Hepatocyte (in vitro differentiated cells): ENCODE measurements around the gene CARM1. TPM values are rescaled to one million over a fixed set of nuclear protein-coding genes. Genes with fewer than 3 reads are reported as not detected.

Experiments
- DNase-seq: peaks from one replicate; pipeline ENCODE4 v3.0.0-alpha.2; 2016; ENCODE audit warnings: low spot score
- H2AFZ ChIP-seq: fragments of 200-600 bp; sonication (generic); 2 replicates; pipeline ENCODE4 v1.6.0; 2016; ENCODE audit warnings: antibody characterized with exemption, mild to moderate bottlenecking
- H3K27ac ChIP-seq: fragments of 200-600 bp; sonication (generic); 2 replicates; pipeline ENCODE4 v1.5.1; 2016; ENCODE audit warnings: mild to moderate bottlenecking
- H3K27me3 ChIP-seq: fragments of 200-600 bp; sonication (generic); 2 replicates; pipeline ENCODE4 v1.6.1; 2016
- H3K36me3 ChIP-seq: fragments of 200-600 bp; sonication (generic); replicated peaks from 2 replicates; pipeline ENCODE4 v1.5.1; 2016; ENCODE audit warnings: low read depth; ENCODE audit not compliant: insufficient read depth
- H3K4me1 ChIP-seq: fragments of 200-600 bp; sonication (generic); 2 replicates; pipeline ENCODE4 v1.5.1; 2016; ENCODE audit warnings: mild to moderate bottlenecking, moderate library complexity; ENCODE audit not compliant: insufficient read depth
- H3K4me2 ChIP-seq: fragments of 200-600 bp; sonication (generic); 2 replicates; pipeline ENCODE4 v1.6.0; 2016
- H3K4me3 ChIP-seq: fragments of 200-600 bp; sonication (generic); 2 replicates; pipeline ENCODE4 v1.5.1; 2016; ENCODE audit warnings: mild to moderate bottlenecking
- H3K79me2 ChIP-seq: fragments of 200-600 bp; sonication (generic); 2 replicates; pipeline ENCODE4 v1.6.0; 2017; ENCODE audit warnings: mild to moderate bottlenecking
- H3K9me2 ChIP-seq: fragments of 200-600 bp; sonication (generic); replicated peaks from 2 replicates; pipeline ENCODE4 v1.6.0; 2017; ENCODE audit warnings: mild to moderate bottlenecking; ENCODE audit not compliant: insufficient read depth
- H3K9me3 ChIP-seq: fragments of 200-600 bp; sonication (generic); 2 replicates; pipeline ENCODE4 v1.5.1; 2016; ENCODE audit warnings: low read depth, mild to moderate bottlenecking
- H4K20me1 ChIP-seq: fragments of 200-600 bp; sonication (generic); 2 replicates; pipeline ENCODE4 v1.6.0; 2016; ENCODE audit warnings: mild to moderate bottlenecking; ENCODE audit not compliant: insufficient read depth, poor library complexity, severe bottlenecking
- EZH2 ChIP-seq: fragments of 200-600 bp; sonication (generic); IDR thresholded peaks from 2 replicates; pipeline ENCODE4 v1.6.1; 2016; ENCODE audit warnings: antibody characterized with exemption, mild to moderate bottlenecking, borderline replicate concordance
- EZH2phosphoT487 ChIP-seq: fragments of 200-600 bp; sonication (generic); IDR thresholded peaks from one replicate; pipeline ENCODE4 v1.6.1; 2018; ENCODE audit warnings: antibody characterized with exemption, mild to moderate bottlenecking, low read depth, moderate library complexity; ENCODE audit not compliant: unreplicated experiment, severe bottlenecking
- WGBS: methylation state at CpG from one replicate; pipeline ENCODE4 v1.1.6; 2016; ENCODE audit warnings: low lambda C conversion rate; ENCODE audit errors: missing lambda C conversion rate; 5-methylcytosine and 5-hydroxymethylcytosine counted together
- polyA plus RNA-seq: library from polyadenylated mRNA; unstranded; fragments of >200 nt; fragmentation: Nextera tagmentation; extraction: Ambion mirVana; gene quantifications from 2 replicates; pipeline ENCODE4 v1.2.1, GENCODE V29; 2016
- total RNA-seq: library from RNA; depleted of rRNA; stranded (reverse); fragments of >200 nt; gene quantifications from 2 replicates; pipeline ENCODE4 v1.2.3, GENCODE V29; 2014
- TF ChIP-seq, protein P1 (sequence below): fragments of 200-600 bp; sonication (generic); IDR thresholded peaks from 2 replicates; pipeline ENCODE4 v1.5.1; 2016; ENCODE audit warnings: antibody characterized with exemption, mild to moderate bottlenecking; ENCODE audit not compliant: poor library complexity

The CARM1 gene
- total and polyA plus RNA-seq, 2 experiments from 2014 or later, result 34.3 to 45.7 TPM

DNA sequence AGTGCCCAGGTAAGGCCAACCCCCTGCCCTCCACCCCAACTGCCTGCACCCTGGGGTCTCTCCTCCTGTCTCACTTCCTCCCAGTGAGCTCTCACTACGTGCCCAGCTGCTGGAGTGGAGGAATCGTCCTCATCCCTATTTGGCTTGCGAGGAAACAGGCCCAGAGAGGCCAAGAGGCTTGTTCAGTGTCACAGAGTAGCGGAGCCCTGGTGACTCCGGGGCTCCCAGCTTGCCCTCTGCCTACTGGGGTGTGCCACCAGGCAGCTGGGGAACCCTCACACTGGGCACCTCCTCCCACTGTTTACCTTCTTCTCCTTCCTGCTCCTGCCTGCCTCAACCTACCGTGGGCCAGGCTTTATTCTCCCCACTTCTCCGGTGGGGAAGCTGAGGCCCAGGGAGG, 41.0 kb upstream of the CARM1 start:
- Histone ChIP-seq H3K4me3 (no peak overlapping the region), H4K20me1 (no peaks in the 10 kb centered on the region), H3K79me2 (no peaks in the 10 kb centered on the region), H3K9me2 (no peaks in the 10 kb centered on the region), H3K9me3 (no peaks in the 10 kb centered on the region), H3K27ac (no peak overlapping the region), H3K4me1 (no peaks in the 10 kb centered on the region), H3K27me3 (no peaks in the 10 kb centered on the region), H3K4me2 (no peak overlapping the region), H3K36me3 (no peaks in the 10 kb centered on the region), H2AFZ (no peak overlapping the region)
- WGBS, result 94% methylated on average over 7 of the region's 7 CpGs
- DNase-seq, result no peak
- TF ChIP-seq EZH2phosphoT487 (no peak), EZH2 (no peak)
- TF ChIP-seq, protein P1, sequence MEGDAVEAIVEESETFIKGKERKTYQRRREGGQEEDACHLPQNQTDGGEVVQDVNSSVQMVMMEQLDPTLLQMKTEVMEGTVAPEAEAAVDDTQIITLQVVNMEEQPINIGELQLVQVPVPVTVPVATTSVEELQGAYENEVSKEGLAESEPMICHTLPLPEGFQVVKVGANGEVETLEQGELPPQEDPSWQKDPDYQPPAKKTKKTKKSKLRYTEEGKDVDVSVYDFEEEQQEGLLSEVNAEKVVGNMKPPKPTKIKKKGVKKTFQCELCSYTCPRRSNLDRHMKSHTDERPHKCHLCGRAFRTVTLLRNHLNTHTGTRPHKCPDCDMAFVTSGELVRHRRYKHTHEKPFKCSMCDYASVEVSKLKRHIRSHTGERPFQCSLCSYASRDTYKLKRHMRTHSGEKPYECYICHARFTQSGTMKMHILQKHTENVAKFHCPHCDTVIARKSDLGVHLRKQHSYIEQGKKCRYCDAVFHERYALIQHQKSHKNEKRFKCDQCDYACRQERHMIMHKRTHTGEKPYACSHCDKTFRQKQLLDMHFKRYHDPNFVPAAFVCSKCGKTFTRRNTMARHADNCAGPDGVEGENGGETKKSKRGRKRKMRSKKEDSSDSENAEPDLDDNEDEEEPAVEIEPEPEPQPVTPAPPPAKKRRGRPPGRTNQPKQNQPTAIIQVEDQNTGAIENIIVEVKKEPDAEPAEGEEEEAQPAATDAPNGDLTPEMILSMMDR, result no peak

DNA sequence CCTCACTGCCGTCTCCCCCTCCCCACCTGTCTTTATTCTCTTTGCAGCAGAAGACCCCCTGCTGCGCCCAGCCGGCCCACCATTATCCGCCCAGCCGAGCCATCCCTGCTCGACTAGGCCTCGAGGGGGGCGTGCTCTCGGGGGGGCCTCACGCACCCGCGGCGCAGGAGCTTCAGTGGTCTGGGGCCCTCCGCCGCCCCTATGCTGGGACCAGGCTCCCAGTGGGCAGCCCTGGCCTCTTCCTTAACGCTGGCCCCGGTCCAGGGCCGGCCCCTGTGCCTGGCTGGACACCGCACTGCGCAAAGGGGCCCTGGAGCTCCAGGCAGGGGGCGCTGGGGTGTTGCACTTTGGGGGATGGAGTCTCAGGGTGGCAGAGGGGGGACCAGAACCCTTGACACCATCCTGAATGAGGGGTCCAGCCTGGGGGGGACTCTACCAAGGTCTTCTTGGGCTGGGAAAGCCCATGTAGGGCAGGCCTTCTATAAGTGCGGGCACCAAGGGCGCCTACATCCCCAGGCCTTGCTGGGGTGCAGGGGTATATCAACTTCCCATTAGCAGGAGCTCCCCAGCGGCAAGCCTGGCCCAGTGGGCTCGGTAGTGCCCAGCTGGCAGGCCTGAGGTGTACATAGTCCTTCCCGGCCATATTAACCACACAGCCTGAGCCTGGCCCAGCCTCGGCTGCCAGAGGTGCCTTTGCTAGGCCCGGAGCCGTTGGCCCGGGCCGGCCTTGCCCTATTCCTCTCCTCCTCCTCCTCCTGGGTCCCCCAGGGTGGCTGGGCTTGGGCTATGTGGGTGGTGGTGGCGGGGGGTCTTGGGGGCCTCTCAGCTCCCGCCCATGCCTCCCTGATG, 40.2 kb upstream of the CARM1 start:
- no peaks in the 10 kb centered on the region for H3K27me3 ChIP-seq
- no peaks in the 10 kb centered on the region for H3K9me2 ChIP-seq
- H4K20me1 ChIP-seq, result no peaks in the 10 kb centered on the region
- H3K79me2 ChIP-seq, result no peaks in the 10 kb centered on the region
- DNase-seq, result no peak
- H3K4me1 ChIP-seq, result no peaks in the 10 kb centered on the region
- no peak overlapping the region for H3K4me3 ChIP-seq
- H3K27ac ChIP-seq, result no peak overlapping the region
- H2AFZ ChIP-seq, result no peak overlapping the region
- no peaks in the 10 kb centered on the region for H3K9me3 ChIP-seq
- TF ChIP-seq EZH2 (no peak), EZH2phosphoT487 (no peak)
- TF ChIP-seq, protein P1, result no peak
- no peaks in the 10 kb centered on the region for H3K36me3 ChIP-seq
- 95% methylated on average over 21 of the region's 33 CpGs for WGBS
- H3K4me2 ChIP-seq, result no peak overlapping the region

DNA sequence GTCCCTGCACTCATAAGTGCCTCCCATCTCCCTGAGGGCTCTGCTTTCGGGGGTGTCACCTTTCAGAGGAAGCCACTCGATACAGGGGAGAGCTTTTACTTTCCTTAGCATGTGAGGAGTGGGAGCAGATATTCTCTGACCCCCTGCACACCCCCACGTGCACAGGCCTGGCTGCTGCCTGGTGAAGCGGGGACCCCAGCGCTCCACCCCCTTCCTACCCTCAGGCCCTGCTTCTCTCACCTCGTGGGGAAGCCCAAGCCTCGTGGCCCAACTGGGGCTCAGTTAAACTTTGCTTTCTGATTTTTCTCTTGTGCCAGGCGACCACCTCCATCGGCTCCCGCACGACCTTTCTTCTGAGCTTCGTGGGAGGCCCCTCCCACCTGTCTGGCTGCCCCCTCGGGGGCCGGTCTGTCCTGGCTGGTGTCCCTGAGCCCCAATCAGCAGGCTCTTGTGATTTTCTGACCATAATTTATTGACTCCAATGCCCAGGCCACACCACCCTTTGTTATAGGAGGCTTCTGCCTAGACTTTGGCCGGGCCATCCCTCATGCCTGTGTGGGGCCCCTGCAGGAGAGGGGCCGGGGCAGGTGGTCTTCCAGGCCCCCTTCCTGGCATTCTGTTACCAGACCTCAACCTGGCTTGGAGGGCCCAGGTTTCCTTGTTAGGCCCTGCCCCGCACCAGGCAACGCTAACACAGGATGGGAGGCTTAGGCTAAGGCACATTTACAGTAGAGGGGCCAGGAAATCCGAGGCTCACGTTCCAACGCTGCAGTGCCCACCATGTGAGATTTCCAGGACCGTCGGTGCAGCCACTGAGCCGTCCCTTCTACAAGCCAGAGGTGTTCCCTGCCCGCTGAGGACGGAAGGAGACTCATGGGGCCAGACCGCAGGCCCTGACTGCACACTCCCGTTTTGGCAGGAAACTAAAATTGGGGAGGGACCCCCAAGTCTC, 39.1 kb upstream of the CARM1 start:
- H2AFZ ChIP-seq, result no peak overlapping the region
- no peak for TF ChIP-seq EZH2
- no peak for TF ChIP-seq EZH2phosphoT487
- TF ChIP-seq, protein P1, result no peak
- no peak for DNase-seq
- no peaks in the 10 kb centered on the region for H3K9me2 ChIP-seq
- no peak overlapping the region for H3K4me2 ChIP-seq
- H3K27me3 ChIP-seq, result no peaks in the 10 kb centered on the region
- no peak overlapping the region for H3K4me3 ChIP-seq
- H4K20me1 ChIP-seq, result no peaks in the 10 kb centered on the region
- no peak overlapping the region for H3K27ac ChIP-seq
- no peaks in the 10 kb centered on the region for H3K9me3 ChIP-seq
- H3K4me1 ChIP-seq, result peaks cover 5% of the 10 kb centered on the region
- no peaks in the 10 kb centered on the region for H3K79me2 ChIP-seq
- no peaks in the 10 kb centered on the region for H3K36me3 ChIP-seq
- 91% methylated on average over 27 of the region's 28 CpGs for WGBS
